PFSK-1 (cell line): ENCODE results near the gene ACAP3.

Experiments
- FOXP2 ChIP-seq: optimal IDR thresholded peaks from 2 replicates; pipeline ENCODE3; 2011; ENCODE audit warnings: borderline replicate concordance, control low read depth, inconsistent platforms; ENCODE audit not compliant: insufficient read depth; ENCODE audit errors: extremely low read length, extremely low read depth
- POLR2AphosphoS5 ChIP-seq: IDR thresholded peaks from 2 replicates; pipeline ENCODE4 v1.6.1; 2012; ENCODE audit warnings: low read depth, mild to moderate bottlenecking, control low read depth, low read length, moderate library complexity
- SIN3A ChIP-seq: IDR thresholded peaks from 2 replicates; pipeline ENCODE4 v1.6.1; 2012; ENCODE audit warnings: mild to moderate bottlenecking, low read length, moderate library complexity, borderline replicate concordance; ENCODE audit not compliant: insufficient read depth
- TAF1 ChIP-seq: IDR thresholded peaks from 2 replicates; pipeline ENCODE4 v1.6.1; 2012; ENCODE audit warnings: low read length, control low read depth, borderline replicate concordance; ENCODE audit not compliant: insufficient read depth
- TF ChIP-seq, protein P1 (sequence below), 2 experiments: IDR thresholded peaks; 2 replicates each; pipeline versions ENCODE4 v1.6.1 to v1.8.0; 2011 to 2012; ENCODE audit warnings: low read depth in 2 of 2, low read length in 2 of 2, control low read depth in 1 of 2, inconsistent platforms in 1 of 2, mild to moderate bottlenecking in 1 of 2, moderate library complexity in 1 of 2; ENCODE audit not compliant: insufficient read depth in 1 of 2

DNA sequence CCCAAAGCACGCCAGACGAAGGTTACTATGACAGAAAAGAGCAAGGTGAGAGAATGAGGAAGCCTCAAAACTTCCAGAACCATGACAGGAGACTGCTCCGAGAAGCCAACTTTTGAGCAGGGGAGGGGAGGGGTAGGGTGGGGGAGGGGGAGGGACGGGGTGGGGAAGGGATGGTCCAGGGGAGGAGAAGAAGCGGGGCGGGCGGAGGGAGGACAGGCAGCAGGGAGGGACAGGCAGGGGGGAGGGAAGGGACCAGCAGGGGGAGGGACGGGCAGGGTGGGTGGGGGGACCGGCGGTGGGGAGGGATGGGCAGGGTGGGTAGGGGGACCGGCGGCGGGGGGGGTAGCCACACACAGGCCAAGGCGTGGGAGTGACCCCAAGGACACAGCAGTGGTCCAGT lies 14.7 kb upstream of the ACAP3 start:
- TF ChIP-seq SIN3A (no peak), TAF1 (no peak), POLR2AphosphoS5 (no peak), FOXP2 (no peak)
- TF ChIP-seq, protein P1, sequence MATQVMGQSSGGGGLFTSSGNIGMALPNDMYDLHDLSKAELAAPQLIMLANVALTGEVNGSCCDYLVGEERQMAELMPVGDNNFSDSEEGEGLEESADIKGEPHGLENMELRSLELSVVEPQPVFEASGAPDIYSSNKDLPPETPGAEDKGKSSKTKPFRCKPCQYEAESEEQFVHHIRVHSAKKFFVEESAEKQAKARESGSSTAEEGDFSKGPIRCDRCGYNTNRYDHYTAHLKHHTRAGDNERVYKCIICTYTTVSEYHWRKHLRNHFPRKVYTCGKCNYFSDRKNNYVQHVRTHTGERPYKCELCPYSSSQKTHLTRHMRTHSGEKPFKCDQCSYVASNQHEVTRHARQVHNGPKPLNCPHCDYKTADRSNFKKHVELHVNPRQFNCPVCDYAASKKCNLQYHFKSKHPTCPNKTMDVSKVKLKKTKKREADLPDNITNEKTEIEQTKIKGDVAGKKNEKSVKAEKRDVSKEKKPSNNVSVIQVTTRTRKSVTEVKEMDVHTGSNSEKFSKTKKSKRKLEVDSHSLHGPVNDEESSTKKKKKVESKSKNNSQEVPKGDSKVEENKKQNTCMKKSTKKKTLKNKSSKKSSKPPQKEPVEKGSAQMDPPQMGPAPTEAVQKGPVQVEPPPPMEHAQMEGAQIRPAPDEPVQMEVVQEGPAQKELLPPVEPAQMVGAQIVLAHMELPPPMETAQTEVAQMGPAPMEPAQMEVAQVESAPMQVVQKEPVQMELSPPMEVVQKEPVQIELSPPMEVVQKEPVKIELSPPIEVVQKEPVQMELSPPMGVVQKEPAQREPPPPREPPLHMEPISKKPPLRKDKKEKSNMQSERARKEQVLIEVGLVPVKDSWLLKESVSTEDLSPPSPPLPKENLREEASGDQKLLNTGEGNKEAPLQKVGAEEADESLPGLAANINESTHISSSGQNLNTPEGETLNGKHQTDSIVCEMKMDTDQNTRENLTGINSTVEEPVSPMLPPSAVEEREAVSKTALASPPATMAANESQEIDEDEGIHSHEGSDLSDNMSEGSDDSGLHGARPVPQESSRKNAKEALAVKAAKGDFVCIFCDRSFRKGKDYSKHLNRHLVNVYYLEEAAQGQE (IDR thresholded peaks at IDR 0.05; ENCODE audit: insufficient read depth in 1 of 2, low read depth in 2 of 2, low read length in 2 of 2), result no peak
